PFSK-1 (cell line): Measurements from ENCODE around the gene MFSD11.

Experiments
- FOXP2 ChIP-seq: optimal IDR thresholded peaks from 2 replicates; pipeline ENCODE3; 2011; ENCODE audit warnings: borderline replicate concordance, control low read depth, inconsistent platforms; ENCODE audit not compliant: insufficient read depth; ENCODE audit errors: extremely low read length, extremely low read depth
- POLR2AphosphoS5 ChIP-seq: IDR thresholded peaks from 2 replicates; pipeline ENCODE4 v1.6.1; 2012; ENCODE audit warnings: low read depth, mild to moderate bottlenecking, control low read depth, low read length, moderate library complexity
- REST ChIP-seq, 2 experiments: IDR thresholded peaks; 2 replicates each; pipeline versions ENCODE4 v1.6.1 to v1.8.0; 2011 to 2012; ENCODE audit warnings: low read depth in 2 of 2, low read length in 2 of 2, control low read depth in 1 of 2, inconsistent platforms in 1 of 2, mild to moderate bottlenecking in 1 of 2, moderate library complexity in 1 of 2; ENCODE audit not compliant: insufficient read depth in 1 of 2
- SIN3A ChIP-seq: IDR thresholded peaks from 2 replicates; pipeline ENCODE4 v1.6.1; 2012; ENCODE audit warnings: mild to moderate bottlenecking, low read length, moderate library complexity, borderline replicate concordance; ENCODE audit not compliant: insufficient read depth
- TAF1 ChIP-seq: IDR thresholded peaks from 2 replicates; pipeline ENCODE4 v1.6.1; 2012; ENCODE audit warnings: low read length, control low read depth, borderline replicate concordance; ENCODE audit not compliant: insufficient read depth

Gene MFSD11

GRCh38 chr17:76775021-76775600 lies 37.2 kb downstream of the MFSD11 start:
- TF ChIP-seq FOXP2 (no peak), REST (IDR thresholded peaks at IDR 0.05; ENCODE audit: insufficient read depth in 1 of 2, low read depth in 2 of 2, low read length in 2 of 2) (no peak), POLR2AphosphoS5 (no peak), TAF1 (no peak), SIN3A (no peak)

GRCh38 chr17:76781056-76781982 lies 43.4 kb downstream of the MFSD11 start:
- TF ChIP-seq TAF1 (no peak), FOXP2 (no peak), SIN3A (no peak), REST (IDR thresholded peaks at IDR 0.05; ENCODE audit: insufficient read depth in 1 of 2, low read depth in 2 of 2, low read length in 2 of 2) (no peak), POLR2AphosphoS5 (no peak)

GRCh38 chr17:76783146-76783545 lies 45.2 kb downstream of the MFSD11 start:
- TF ChIP-seq TAF1 (no peak), REST (IDR thresholded peaks at IDR 0.05; ENCODE audit: insufficient read depth in 1 of 2, low read depth in 2 of 2, low read length in 2 of 2) (no peak), POLR2AphosphoS5 (no peak), FOXP2 (no peak), SIN3A (no peak)

- TF ChIP-seq REST (IDR thresholded peaks at IDR 0.05; ENCODE audit: insufficient read depth in 1 of 2, low read depth in 2 of 2, low read length in 2 of 2) (no peak), SIN3A (no peak), TAF1 (no peak), FOXP2 (no peak), POLR2AphosphoS5 (no peak)
These were observed 47.0 kb downstream of the MFSD11 start for GRCh38 chr17:76784926-76785325.
